Measurements from ENCODE around the gene TRPV2. TPM values are rescaled to one million over a fixed set of nuclear protein-coding genes. Genes with fewer than 3 reads are reported as not detected.

TRPV2 gene
- total RNA-seq, 1 experiment from 2014 or later, result 34.9 TPM

DNA sequence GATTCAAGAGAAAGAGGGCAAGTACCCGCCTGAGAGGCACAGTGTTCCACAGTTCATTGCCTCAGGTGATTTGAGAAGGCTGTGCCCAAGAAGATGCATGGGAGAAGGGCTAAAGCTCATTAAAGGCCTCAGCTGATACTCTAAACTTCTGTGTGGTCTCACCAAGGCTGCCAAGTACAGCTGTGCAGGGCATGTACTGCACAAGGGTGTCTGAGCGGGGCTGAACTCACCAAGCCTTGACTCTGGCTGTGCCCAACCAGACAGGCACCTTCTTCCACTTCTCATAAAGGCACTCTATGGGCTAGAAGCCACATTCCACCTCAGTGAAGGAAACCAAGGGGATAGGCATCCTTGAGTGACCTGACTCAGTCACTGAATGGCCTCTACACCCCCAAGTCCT, 63.9 kb downstream of the TRPV2 start:
- Histone ChIP-seq H3K36me3 (ENCODE audit: control insufficient read depth, insufficient read depth, low read length) (no peaks in the 10 kb centered on the region), H3K4me3 (ENCODE audit: low read depth in 2 of 2, low read length in 2 of 2) (no peak overlapping the region), H3K9me3 (ENCODE audit: control insufficient read depth, insufficient read depth, low read depth, low read length) (no peaks in the 10 kb centered on the region), H3K27me3 (ENCODE audit: control insufficient read depth, insufficient read depth, low read length) (no peaks in the 10 kb centered on the region), H3K27ac (ENCODE audit: low read length) (no peak overlapping the region), H3K4me1 (ENCODE audit: control insufficient read depth, insufficient read depth, low read length) (no peaks in the 10 kb centered on the region)
- ChIA-PET POLR2A (no interaction called here), CTCF (interaction anchor here (0.6 kb wide), 1 partner anchor 45 kb away, joined by 5 read pairs; no protein-coding TSS in a partner anchor)
- intact Hi-C loops (cut with micrococcal nuclease; ENCODE audit: unreplicated experiment), result no loop called here
- no peak for ATAC-seq
- in situ Hi-C loops (cut with HindIII; ENCODE audit: low pct_unique_long_range_greater_than_20kb, low sequenced_read_pairs), result no loop called here
- DNase-seq (ENCODE audit: low read depth, low spot score), result no peak
- BruUV-seq (replicated peaks), result no TSS peak
- TF ChIP-seq, protein P1, sequence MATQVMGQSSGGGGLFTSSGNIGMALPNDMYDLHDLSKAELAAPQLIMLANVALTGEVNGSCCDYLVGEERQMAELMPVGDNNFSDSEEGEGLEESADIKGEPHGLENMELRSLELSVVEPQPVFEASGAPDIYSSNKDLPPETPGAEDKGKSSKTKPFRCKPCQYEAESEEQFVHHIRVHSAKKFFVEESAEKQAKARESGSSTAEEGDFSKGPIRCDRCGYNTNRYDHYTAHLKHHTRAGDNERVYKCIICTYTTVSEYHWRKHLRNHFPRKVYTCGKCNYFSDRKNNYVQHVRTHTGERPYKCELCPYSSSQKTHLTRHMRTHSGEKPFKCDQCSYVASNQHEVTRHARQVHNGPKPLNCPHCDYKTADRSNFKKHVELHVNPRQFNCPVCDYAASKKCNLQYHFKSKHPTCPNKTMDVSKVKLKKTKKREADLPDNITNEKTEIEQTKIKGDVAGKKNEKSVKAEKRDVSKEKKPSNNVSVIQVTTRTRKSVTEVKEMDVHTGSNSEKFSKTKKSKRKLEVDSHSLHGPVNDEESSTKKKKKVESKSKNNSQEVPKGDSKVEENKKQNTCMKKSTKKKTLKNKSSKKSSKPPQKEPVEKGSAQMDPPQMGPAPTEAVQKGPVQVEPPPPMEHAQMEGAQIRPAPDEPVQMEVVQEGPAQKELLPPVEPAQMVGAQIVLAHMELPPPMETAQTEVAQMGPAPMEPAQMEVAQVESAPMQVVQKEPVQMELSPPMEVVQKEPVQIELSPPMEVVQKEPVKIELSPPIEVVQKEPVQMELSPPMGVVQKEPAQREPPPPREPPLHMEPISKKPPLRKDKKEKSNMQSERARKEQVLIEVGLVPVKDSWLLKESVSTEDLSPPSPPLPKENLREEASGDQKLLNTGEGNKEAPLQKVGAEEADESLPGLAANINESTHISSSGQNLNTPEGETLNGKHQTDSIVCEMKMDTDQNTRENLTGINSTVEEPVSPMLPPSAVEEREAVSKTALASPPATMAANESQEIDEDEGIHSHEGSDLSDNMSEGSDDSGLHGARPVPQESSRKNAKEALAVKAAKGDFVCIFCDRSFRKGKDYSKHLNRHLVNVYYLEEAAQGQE (IDR thresholded peaks at IDR 0.05; ENCODE audit: insufficient read depth in 1 of 2, low read depth in 2 of 2, low read length in 1 of 2), result no peak
- no peak for TF ChIP-seq TCF7L2 (IDR thresholded peaks at IDR 0.05; ENCODE audit: low read depth, low read length)

DNA sequence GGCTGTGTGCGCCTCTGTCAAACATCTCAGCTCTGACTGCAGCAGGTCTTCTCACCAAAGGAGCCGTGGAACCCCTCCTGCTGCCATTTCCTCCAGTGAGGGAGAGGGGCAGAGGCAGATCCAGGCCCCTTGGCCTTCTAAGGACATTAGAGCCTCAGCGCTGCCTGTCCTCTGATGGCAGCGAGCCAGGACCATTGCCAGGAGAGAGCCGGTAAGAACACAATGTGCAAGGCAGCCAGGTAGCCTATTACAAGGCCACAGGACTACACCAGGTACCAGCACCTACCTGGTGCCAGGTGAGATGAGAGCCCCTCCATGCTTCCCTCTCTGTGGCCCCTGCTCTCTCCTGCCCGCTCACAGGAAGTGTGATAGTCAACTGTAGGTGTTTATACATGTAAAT, 65.6 kb downstream of the TRPV2 start:
- DNase-seq (ENCODE audit: low read depth, low spot score) (no peak), ATAC-seq (no peak)
- Histone ChIP-seq H3K27ac (ENCODE audit: low read length) (no peak overlapping the region), H3K4me3 (ENCODE audit: low read depth in 2 of 2, low read length in 2 of 2) (no peak overlapping the region), H3K27me3 (ENCODE audit: control insufficient read depth, insufficient read depth, low read length) (no peaks in the 10 kb centered on the region), H3K9me3 (ENCODE audit: control insufficient read depth, insufficient read depth, low read depth, low read length) (no peaks in the 10 kb centered on the region), H3K4me1 (ENCODE audit: control insufficient read depth, insufficient read depth, low read length) (no peaks in the 10 kb centered on the region), H3K36me3 (ENCODE audit: control insufficient read depth, insufficient read depth, low read length) (no peaks in the 10 kb centered on the region)
- ChIA-PET CTCF (no interaction called here), POLR2A (no interaction called here)
- BruUV-seq (replicated peaks), result no TSS peak
- TF ChIP-seq, protein P1 (IDR thresholded peaks at IDR 0.05; ENCODE audit: insufficient read depth in 1 of 2, low read depth in 2 of 2, low read length in 1 of 2), result no peak
- TF ChIP-seq, protein P2, sequence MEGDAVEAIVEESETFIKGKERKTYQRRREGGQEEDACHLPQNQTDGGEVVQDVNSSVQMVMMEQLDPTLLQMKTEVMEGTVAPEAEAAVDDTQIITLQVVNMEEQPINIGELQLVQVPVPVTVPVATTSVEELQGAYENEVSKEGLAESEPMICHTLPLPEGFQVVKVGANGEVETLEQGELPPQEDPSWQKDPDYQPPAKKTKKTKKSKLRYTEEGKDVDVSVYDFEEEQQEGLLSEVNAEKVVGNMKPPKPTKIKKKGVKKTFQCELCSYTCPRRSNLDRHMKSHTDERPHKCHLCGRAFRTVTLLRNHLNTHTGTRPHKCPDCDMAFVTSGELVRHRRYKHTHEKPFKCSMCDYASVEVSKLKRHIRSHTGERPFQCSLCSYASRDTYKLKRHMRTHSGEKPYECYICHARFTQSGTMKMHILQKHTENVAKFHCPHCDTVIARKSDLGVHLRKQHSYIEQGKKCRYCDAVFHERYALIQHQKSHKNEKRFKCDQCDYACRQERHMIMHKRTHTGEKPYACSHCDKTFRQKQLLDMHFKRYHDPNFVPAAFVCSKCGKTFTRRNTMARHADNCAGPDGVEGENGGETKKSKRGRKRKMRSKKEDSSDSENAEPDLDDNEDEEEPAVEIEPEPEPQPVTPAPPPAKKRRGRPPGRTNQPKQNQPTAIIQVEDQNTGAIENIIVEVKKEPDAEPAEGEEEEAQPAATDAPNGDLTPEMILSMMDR (IDR thresholded peaks at IDR 0.05), result no peak
- no peak for TF ChIP-seq TCF7L2 (IDR thresholded peaks at IDR 0.05; ENCODE audit: low read depth, low read length)
- TF ChIP-seq SIN3A (IDR thresholded peaks at IDR 0.05; ENCODE audit: borderline replicate concordance, insufficient read depth, low read depth, low read length), result no peak
- TF ChIP-seq POLR2AphosphoS5 (IDR thresholded peaks at IDR 0.05; ENCODE audit: low read depth, low read length), result no peak
- in situ Hi-C loops (cut with HindIII; ENCODE audit: low pct_unique_long_range_greater_than_20kb, low sequenced_read_pairs) (no loop called here), intact Hi-C loops (cut with micrococcal nuclease; ENCODE audit: unreplicated experiment) (no loop called here)
